B cell (primary cell): ENCODE measurements around the gene ADA. TPM values are rescaled to one million over a fixed set of nuclear protein-coding genes. Genes with fewer than 3 reads are reported as not detected.

ENCODE experiments used
- ATAC-seq: fragments of 200-7000 bp; cut with Tn5 transposase; one replicate; pipeline ENCODE4 v1.10.0; 2021; ENCODE audit warnings: low read depth, mild to moderate bottlenecking, moderate number of reproducible peaks, moderate library complexity
- CTCF ChIA-PET: fragments of 350-600 bp; sonication (Branson Sonifier 250); formaldehyde crosslinking; loops from one replicate; lab custom pipeline; 2021; ENCODE audit warnings: antibody characterized with exemption, inconsistent platforms; lab: Charles Lee
- POLR2A ChIA-PET: fragments of 350-600 bp; sonication (Branson Sonifier 250); formaldehyde crosslinking; loops from one replicate; lab custom pipeline; 2021; ENCODE audit warnings: antibody characterized with exemption; lab: Charles Lee
- DNase-seq: peaks from one replicate; pipeline ENCODE4 v3.0.0; 2013
- H2AFZ ChIP-seq: 2 replicates; pipeline ENCODE4 v1.6.1; 2012; ENCODE audit warnings: mild to moderate bottlenecking, low read depth, low read length; ENCODE audit not compliant: insufficient read depth, poor library complexity, severe bottlenecking
- H3K27ac ChIP-seq, 2 donors: 1 replicate in 1 of 2; 2 replicates in 1 of 2; pipeline ENCODE4 v1.5.1; 2012 to 2013; ENCODE audit warnings: low read length in 2 of 2, mild to moderate bottlenecking in 2 of 2, moderate library complexity in 1 of 2
- H3K27me3 ChIP-seq, 4 experiments: fragments of 200-600 bp in 1 of 4; sonication (generic) in 1 of 4; replicated peaks in 1 of 4; 1 replicate in 2 of 4; 2 replicates in 2 of 4; pipeline versions ENCODE4 v1.6.1 to v1.7.0; 2013 to 2016; ENCODE audit warnings: low read length in 3 of 4, mild to moderate bottlenecking in 2 of 4, mixed read lengths in 1 of 4, moderate library complexity in 1 of 4; ENCODE audit not compliant: insufficient read depth in 4 of 4, control insufficient read depth in 3 of 4; ENCODE audit errors: control extremely low read depth in 1 of 4
- H3K36me3 ChIP-seq, 2 experiments: replicated peaks in 1 of 2; 1 replicate in 1 of 2; 2 replicates in 1 of 2; pipeline versions ENCODE4 v1.6.1 to v1.7.1; 2013; ENCODE audit warnings: low read length in 1 of 2; ENCODE audit not compliant: insufficient read depth in 2 of 2, control insufficient read depth in 1 of 2; ENCODE audit errors: control extremely low read depth in 1 of 2, extremely low read depth in 1 of 2
- H3K4me1 ChIP-seq, 2 donors: fragments of 200-600 bp in 1 of 2; sonication (generic) in 1 of 2; 1 replicate in 1 of 2; 2 replicates in 1 of 2; pipeline versions ENCODE4 v1.5.1 to v1.6.1; 2013 to 2017; ENCODE audit warnings: low read length in 2 of 2; ENCODE audit not compliant: control insufficient read depth in 2 of 2, insufficient read depth in 2 of 2
- H3K4me2 ChIP-seq: replicated peaks from 2 replicates; pipeline ENCODE3; 2012; ENCODE audit warnings: mild to moderate bottlenecking, low read depth, low read length; ENCODE audit not compliant: poor library complexity, severe bottlenecking
- H3K4me3 ChIP-seq, 5 experiments: fragments of 200-600 bp in 1 of 5; sonication (generic) in 1 of 5; 1 replicate in 3 of 5; 2 replicates in 2 of 5; pipeline versions ENCODE4 v1.5.1 to v1.7.0; 2011 to 2016; ENCODE audit warnings: low read length in 4 of 5, mild to moderate bottlenecking in 4 of 5, low read depth in 2 of 5, control low read depth in 1 of 5, moderate library complexity in 1 of 5; ENCODE audit not compliant: insufficient read depth in 1 of 5; ENCODE audit errors: control extremely low read depth in 1 of 5, extremely low read depth in 1 of 5
- H3K79me2 ChIP-seq: fragments of 200-600 bp; sonication (generic); one replicate; pipeline ENCODE4 v1.6.0; 2016; ENCODE audit warnings: low read length; ENCODE audit not compliant: control insufficient read depth, insufficient read depth
- H3K9ac ChIP-seq: fragments of 200-600 bp; sonication (generic); 2 replicates; pipeline ENCODE4 v1.6.1; 2017; ENCODE audit warnings: mild to moderate bottlenecking, low read length, moderate library complexity
- H3K9me3 ChIP-seq, 3 donors: one replicate each; pipeline versions ENCODE4 v1.6.1 to v1.7.1; 2013; ENCODE audit warnings: low read length in 2 of 3; ENCODE audit not compliant: control insufficient read depth in 2 of 3, insufficient read depth in 1 of 3; ENCODE audit errors: control extremely low read depth in 1 of 3
- H4K20me1 ChIP-seq: 2 replicates; pipeline ENCODE4 v1.6.0; 2012; ENCODE audit warnings: mild to moderate bottlenecking, low read length; ENCODE audit not compliant: insufficient read depth, control insufficient read depth, poor library complexity, severe bottlenecking
- H3K27ac Mint-ChIP-seq: one replicate; pipeline ENCODE4 v1.8.0; 2021; ENCODE audit warnings: mixed read lengths
- H3K27me3 Mint-ChIP-seq: one replicate; pipeline ENCODE4 v1.8.0; 2021; ENCODE audit warnings: mixed read lengths
- H3K4me1 Mint-ChIP-seq: one replicate; pipeline ENCODE4 v1.8.0; 2021; ENCODE audit warnings: mixed read lengths
- H3K4me3 Mint-ChIP-seq: one replicate; pipeline ENCODE4 v1.8.0; 2021; ENCODE audit warnings: mixed read lengths
- H3K9me3 Mint-ChIP-seq: one replicate; pipeline ENCODE4 v1.8.0; 2022; ENCODE audit warnings: mixed read lengths; ENCODE audit not compliant: insufficient read depth
- EZH2 ChIP-seq: IDR thresholded peaks from 2 replicates; pipeline ENCODE4 v1.6.1; 2012; ENCODE audit warnings: borderline replicate concordance, low read depth, mild to moderate bottlenecking, moderate library complexity, low read length; ENCODE audit not compliant: insufficient read depth, poor library complexity, severe bottlenecking
- WGBS: methylation state at CpG from one replicate; pipeline ENCODE4 v1.1.5; 2013; ENCODE audit warnings: missing lambda C conversion rate; ENCODE audit not compliant: insufficient coverage; 5-methylcytosine and 5-hydroxymethylcytosine counted together
- intact Hi-C: fragments of 100-400 bp; cut with micrococcal nuclease; formaldehyde crosslinking; loops from one replicate; pipeline ENCODE4 v1.10.0; 2022
- polyA plus RNA-seq: library from polyadenylated mRNA; depleted of rRNA; stranded (reverse); fragments of >200 nt; gene quantifications from 2 replicates; pipeline ENCODE4 v1.2.3, GENCODE V29; 2012
- total RNA-seq, 2 donors: library from RNA; stranded (reverse); fragments of 120-200 nt in 1 of 2; gene quantifications; 1 replicate in 1 of 2; 2 replicates in 1 of 2; pipeline versions ENCODE4 v1.2.3 to v1.2.4, GENCODE V29; 2013 to 2022
- TF ChIP-seq, protein P1 (sequence below): fragments of 200-600 bp; IDR thresholded peaks from one replicate; pipeline ENCODE4 v1.8.0; 2022; ENCODE audit warnings: antibody characterized with exemption, mild to moderate bottlenecking

The ADA gene
- total and polyA plus RNA-seq, 2 donors (not counting 1 experiment from before 2014, with no cell fraction given) = 10.0 to 34.2 TPM

DNA sequence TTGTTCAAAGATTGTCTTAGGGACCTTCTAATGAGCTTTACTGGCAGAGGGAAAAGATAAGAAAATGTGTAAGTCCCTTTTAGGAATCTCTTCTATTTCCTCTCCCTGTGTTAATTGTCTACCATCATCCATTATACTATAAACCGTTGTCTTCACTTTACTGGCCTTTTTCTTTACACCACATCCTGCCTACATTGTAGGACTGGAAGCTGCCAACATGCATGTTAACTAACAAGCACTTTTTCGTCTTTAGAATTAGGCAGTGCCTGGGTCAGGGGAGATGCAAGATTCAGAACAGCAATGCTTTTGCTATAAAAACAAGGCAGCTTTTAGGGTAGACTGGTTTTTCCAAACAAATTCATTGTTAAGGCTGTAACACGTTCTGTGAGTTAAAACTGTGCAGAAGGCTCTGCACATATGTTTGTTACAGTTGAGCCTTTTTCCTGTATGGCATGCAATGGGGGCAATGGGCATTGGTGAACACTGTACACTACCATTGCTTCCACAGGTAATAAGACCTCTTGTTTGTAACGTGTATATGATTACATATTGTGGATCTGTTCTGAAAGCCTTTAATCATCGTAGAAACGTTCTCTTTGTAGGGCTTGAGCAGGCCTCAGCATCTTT, 80.0 kb downstream of the ADA start:
- Mint-ChIP-seq H3K4me1 (peaks cover 7% of the 10 kb centered on the region), H3K4me3 (no peak overlapping the region), H3K27ac (no peak overlapping the region), H3K9me3 (no peaks in the 10 kb centered on the region), H3K27me3 (no peaks in the 10 kb centered on the region)
- Histone ChIP-seq H2AFZ (peak overlapping the region; percentile 42), H3K4me1 (peaks cover 7% of the 10 kb centered on the region in 2 donors), H3K79me2 (peaks cover 16% of the 10 kb centered on the region), H3K27ac (no peak overlapping the region), H4K20me1 (no peaks in the 10 kb centered on the region), H3K9me3 (no peaks in the 10 kb centered on the region), H3K4me3 (no peak overlapping the region), H3K4me2 (no peak overlapping the region), H3K27me3 (no peaks in the 10 kb centered on the region), H3K36me3 (no peaks in the 10 kb centered on the region), H3K9ac (no peak overlapping the region)
- DNase-seq (no peak), ATAC-seq (no peak)
- CTCF ChIA-PET = interaction anchor here (1.1 to 2.6 kb wide), 2 partner anchors 16 to 39 kb away, joined by 4 to 11 read pairs; no protein-coding TSS in a partner anchor
- 69% methylated on average over 4 of the region's 6 CpGs for whole genome bisulfite sequencing
- TF ChIP-seq, protein P1, sequence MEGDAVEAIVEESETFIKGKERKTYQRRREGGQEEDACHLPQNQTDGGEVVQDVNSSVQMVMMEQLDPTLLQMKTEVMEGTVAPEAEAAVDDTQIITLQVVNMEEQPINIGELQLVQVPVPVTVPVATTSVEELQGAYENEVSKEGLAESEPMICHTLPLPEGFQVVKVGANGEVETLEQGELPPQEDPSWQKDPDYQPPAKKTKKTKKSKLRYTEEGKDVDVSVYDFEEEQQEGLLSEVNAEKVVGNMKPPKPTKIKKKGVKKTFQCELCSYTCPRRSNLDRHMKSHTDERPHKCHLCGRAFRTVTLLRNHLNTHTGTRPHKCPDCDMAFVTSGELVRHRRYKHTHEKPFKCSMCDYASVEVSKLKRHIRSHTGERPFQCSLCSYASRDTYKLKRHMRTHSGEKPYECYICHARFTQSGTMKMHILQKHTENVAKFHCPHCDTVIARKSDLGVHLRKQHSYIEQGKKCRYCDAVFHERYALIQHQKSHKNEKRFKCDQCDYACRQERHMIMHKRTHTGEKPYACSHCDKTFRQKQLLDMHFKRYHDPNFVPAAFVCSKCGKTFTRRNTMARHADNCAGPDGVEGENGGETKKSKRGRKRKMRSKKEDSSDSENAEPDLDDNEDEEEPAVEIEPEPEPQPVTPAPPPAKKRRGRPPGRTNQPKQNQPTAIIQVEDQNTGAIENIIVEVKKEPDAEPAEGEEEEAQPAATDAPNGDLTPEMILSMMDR = no peak
- TF ChIP-seq EZH2 = no peak
- POLR2A ChIA-PET = no interaction called here
- intact Hi-C loops = loop anchor here (10.0 kb wide), 1 partner anchor 187 kb away; no protein-coding TSS in a partner anchor

DNA sequence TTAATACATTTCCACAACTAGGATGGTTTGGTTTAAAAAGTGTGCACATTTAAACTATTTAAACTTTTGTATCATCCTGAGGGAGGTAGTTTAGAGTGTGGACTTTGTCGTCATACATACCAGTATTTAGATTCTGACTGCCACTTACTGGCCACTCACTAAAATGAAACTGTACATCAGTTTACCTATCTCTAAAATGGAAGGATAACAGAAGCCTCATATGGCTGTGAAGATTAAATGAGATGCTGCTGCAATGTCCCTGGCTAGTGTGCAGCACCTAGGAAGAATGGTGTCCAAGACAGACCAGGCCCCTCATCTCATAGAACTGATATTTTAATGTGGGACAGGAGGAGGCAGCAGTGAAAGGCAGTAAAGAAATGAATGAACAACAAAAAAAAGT, 81.1 kb downstream of the ADA start:
- H3K36me3 ChIP-seq = no peaks in the 10 kb centered on the region
- intact Hi-C loops = loop anchor here (10.0 kb wide), 1 partner anchor 186 kb away; no protein-coding TSS in a partner anchor
- no peak overlapping the region for H2AFZ ChIP-seq
- H3K4me3 Mint-ChIP-seq = no peak overlapping the region
- ChIA-PET CTCF (interaction anchor here (1.1 to 2.6 kb wide), 2 partner anchors 17 to 40 kb away, joined by 4 to 11 read pairs; no protein-coding TSS in a partner anchor), POLR2A (no interaction called here)
- no peak for DNase-seq
- no peak for ATAC-seq
- no peaks in the 10 kb centered on the region for H3K9me3 ChIP-seq
- H3K4me3 ChIP-seq = no peak overlapping the region
- no peaks in the 10 kb centered on the region for H3K27me3 ChIP-seq
- no CpG with 5 or more reads among the region's 1 CpG for WGBS
- TF ChIP-seq EZH2 = no peak
- TF ChIP-seq, protein P1 = no peak
- no peaks in the 10 kb centered on the region for H3K4me1 Mint-ChIP-seq
- no peak overlapping the region for H3K27ac ChIP-seq
- no peak overlapping the region for H3K27ac Mint-ChIP-seq
- H3K4me2 ChIP-seq = no peak overlapping the region
- no peaks in the 10 kb centered on the region for H3K4me1 ChIP-seq
- H3K9me3 Mint-ChIP-seq = no peaks in the 10 kb centered on the region
- no peaks in the 10 kb centered on the region for H3K27me3 Mint-ChIP-seq
- peaks cover 5% of the 10 kb centered on the region for H3K79me2 ChIP-seq
- H3K9ac ChIP-seq = no peak overlapping the region
- no peaks in the 10 kb centered on the region for H4K20me1 ChIP-seq
